H4 (cell line): ENCODE measurements around the gene SPDYC. TPM values are rescaled to one million over a fixed set of nuclear protein-coding genes. Genes with fewer than 3 reads are reported as not detected.

ENCODE experiments used
- DNase-seq: peaks from one replicate; pipeline ENCODE4 v3.0.0-alpha.2; 2015; ENCODE audit warnings: low spot score
- total RNA-seq: library from RNA; depleted of rRNA; stranded (reverse); fragments of >200 nt; shearing (Covaris generic); gene quantifications from 2 replicates; pipeline ENCODE4 v1.2.3, GENCODE V29; 2014; rRNA removed

SPDYC gene
- total RNA-seq, result not detected in 2 replicates

GRCh38 chr11:65170058-65170534, at the start of gene SPDYC:
SPDYC (plus strand) TSS chr11:65170233; CDS start chr11:65171358, 1,125 bp downstream.
- no peak for DNase-seq

GRCh38 chr11:65120831-65121230, 49.2 kb upstream of the SPDYC start:
- DNase-seq, result no peak

- no peak for DNase-seq
Measured at GRCh38 chr11:65121447-65121864, 48.6 kb upstream of the SPDYC start.

GRCh38 chr11:65121865-65122696, 48.0 kb upstream of the SPDYC start, which contains the start of the genes FAU and MRPL49:
FAU (minus strand) TSS chr11:65122134; CDS start chr11:65121813, 321 bp downstream.
MRPL49 (plus strand) TSS chr11:65122321; CDS start chr11:65122347, 26 bp downstream.
- DNase-seq, result peak; percentile 98

- no peak for DNase-seq
Measured at GRCh38 chr11:65124480-65125196, 45.4 kb upstream of the SPDYC start.

- DNase-seq, result no peak
Measured at GRCh38 chr11:65125197-65126056, 44.6 kb upstream of the SPDYC start.

GRCh38 chr11:65126624-65127274, 43.3 kb upstream of the SPDYC start:
- DNase-seq, result no peak

- no peak for DNase-seq
Measured at GRCh38 chr11:65127473-65128181, 42.4 kb upstream of the SPDYC start.

GRCh38 chr11:65128182-65129145, 41.6 kb upstream of the SPDYC start:
- no peak for DNase-seq

GRCh38 chr11:65129649-65130441, 40.2 kb upstream of the SPDYC start:
- no peak for DNase-seq

GRCh38 chr11:65130631-65131416, 39.2 kb upstream of the SPDYC start:
- no peak for DNase-seq

- no peak for DNase-seq
Measured at GRCh38 chr11:65131417-65131776, 38.6 kb upstream of the SPDYC start.

- DNase-seq, result no peak
Measured at GRCh38 chr11:65131895-65132237, 38.2 kb upstream of the SPDYC start.

GRCh38 chr11:65132238-65132987, 37.6 kb upstream of the SPDYC start:
- DNase-seq, result no peak

- no peak for DNase-seq
Measured at GRCh38 chr11:65132988-65133700, 36.9 kb upstream of the SPDYC start.

GRCh38 chr11:65133724-65134123, 36.3 kb upstream of the SPDYC start:
- no peak for DNase-seq
